ENCODE data around the gene RAB3IL1.

The RAB3IL1 gene

DNA sequence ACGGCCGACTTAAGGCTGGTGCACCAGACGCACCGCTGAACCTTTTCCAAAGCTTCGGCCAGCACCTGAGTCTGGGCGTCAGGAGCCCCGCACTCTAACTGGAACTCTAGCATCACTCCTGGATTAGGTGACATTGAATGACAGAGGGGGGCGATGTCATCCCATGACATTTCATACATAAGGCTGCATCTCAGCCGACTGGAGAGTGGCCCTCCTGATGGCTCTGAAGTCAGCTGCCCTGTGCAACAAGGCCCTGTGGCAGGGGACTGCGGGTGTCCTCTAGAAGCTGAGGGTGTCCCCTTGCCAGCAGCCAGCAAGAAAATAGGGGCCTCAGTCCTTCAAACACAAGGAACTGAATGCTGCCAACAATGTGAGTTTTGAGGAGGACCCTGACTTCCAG lies 16.0 kb downstream of the RAB3IL1 start:
- DNase-seq, result no peak

GRCh38 chr11:61900251-61900650 lies 17.1 kb downstream of the RAB3IL1 start:
- DNase-seq, result no peak

DNA sequence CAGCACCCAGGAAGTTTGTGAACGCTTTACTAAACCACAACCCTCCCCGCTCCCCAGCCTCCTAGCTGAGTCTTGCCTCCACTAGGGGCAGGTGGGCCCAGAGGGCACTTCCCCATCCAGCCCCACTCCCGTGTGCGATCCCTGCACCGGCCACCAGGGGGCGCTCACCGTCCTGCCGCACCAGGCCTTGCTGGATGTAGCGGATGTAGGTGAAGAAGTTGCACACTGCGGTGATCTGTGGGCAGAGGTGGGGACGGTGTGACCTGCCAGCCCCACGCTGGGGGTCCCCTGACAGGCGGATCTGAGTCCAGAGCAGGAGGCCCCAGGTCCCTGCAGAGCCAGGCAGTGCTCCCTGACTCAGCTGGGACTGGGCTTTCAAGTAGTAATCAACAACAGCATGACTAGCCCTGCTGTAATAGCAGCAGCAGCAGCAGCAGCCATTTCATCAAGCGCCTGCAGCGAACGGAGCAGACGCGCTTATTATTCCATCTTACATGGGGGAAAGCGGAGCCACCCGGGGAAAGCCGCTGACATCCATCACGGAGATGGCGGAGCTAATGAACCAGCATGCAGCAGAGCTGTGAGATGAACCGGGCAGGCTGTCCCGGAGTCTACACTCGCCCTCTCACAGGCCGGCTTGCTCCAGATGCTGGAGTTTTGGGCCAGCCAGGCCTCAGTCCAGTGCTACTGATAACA lies 18.1 kb downstream of the RAB3IL1 start:
- DNase-seq, result peak in 1 of 2 experiments; percentile 62

DNA sequence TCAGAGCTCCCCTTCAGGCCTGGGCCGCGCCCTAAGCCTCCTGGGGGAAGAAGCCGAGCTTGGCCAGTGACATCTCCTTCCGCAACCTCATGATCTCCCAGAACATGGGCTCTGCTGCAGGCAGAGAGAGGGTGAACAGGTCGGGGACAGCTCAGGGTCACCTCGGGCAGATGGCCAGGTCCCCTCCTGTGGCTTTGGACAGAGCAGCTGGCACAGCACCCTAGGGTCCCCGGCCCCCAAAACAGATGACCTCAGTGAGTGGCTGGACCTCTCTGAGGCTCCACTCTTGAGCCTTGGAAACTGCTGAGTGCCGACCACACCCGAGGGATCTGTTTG lies 19.2 kb downstream of the RAB3IL1 start:
- DNase-seq, result no peak

- peak; percentile 38 to 65 for DNase-seq
Measured at GRCh38 chr11:61897387-61898246, 19.7 kb downstream of the RAB3IL1 start.

GRCh38 chr11:61896665-61897386 lies 20.5 kb downstream of the RAB3IL1 start:
- no peak for DNase-seq

- no peak for DNase-seq
Measured at GRCh38 chr11:61895718-61896059, 21.7 kb downstream of the RAB3IL1 start.

DNA sequence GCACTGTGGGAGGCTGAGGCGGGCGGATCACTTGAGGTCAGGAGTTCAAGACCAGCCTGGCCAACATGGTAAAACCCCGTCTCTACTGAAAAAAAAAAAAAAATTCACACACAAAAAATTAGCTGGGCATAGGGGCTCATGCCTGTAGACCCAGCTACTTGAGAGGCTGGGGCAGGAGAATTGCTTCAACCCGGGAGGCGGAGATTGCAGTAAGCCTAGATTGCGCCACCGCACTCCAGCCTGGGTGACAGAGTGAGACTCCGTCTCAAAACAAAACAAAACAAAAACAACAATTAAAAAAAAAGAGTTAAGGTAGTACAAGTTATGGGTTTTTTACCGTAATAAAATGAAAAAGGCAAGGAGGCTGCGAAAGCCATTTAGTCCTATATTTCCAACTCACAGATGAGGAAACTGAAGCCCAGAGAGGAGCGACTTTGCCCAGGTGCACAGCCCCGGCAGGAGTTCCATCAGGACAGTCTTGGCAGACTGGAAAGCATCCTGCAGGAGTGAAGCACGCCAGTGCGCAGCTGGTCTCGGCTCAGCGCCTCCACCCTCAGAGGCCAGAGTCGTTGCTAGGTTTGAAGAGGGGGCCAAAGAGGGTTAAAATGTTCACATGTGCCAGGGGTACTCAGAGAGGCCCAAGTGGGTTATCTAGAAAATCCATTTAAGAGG lies 22.2 kb downstream of the RAB3IL1 start:
- no peak for DNase-seq

GRCh38 chr11:61893981-61894380 lies 23.4 kb downstream of the RAB3IL1 start:
- DNase-seq, result no peak

- no peak for DNase-seq
Measured at GRCh38 chr11:61892085-61892370, 25.3 kb downstream of the RAB3IL1 start.

DNA sequence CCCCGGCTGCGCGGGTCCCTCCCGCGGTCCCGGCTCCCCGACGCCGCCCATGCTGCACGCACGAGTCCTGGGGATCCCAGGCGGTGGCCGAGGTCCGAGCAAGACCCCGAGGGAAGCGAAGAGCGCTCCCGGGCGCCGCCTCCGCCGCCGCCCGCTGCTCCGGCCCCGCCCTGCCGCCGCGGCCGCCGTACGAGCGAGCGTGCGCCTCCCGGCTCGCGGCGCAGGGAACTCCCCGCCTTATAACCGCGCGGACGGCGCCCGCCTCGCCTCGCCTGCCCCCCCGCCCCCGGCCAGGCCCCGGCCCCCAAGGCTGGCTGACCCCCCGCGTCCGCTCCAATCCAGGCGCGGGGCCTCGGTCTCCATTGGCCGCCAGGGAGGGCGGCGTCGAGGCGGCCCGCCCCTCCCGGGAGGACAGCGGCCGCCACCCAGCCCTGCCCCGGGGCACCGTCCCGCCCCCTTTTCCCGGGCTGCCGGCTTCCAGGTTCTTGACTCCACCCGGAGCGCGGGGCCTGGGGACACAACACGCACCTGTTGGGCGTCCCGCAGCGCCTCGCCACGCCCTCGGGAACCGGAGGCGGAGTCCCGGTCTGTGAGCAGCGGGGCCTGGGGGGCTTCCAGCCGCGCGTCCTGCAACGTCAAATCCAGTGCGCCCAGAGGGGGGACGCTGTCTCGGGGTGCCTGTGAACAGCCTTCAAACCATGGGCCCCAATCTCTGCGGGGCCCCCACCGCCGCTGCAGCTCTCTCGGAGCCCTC lies 25.9 kb downstream of the RAB3IL1 start, which contains the start of gene FADS3:
TSS of gene FADS3 (minus strand) at position 215 of the 754 bp plus-strand sequence. CDS start at position 51, 164 bp downstream.
- DNase-seq, result peak; percentile 89 to 93

- peak; percentile 28 to 48 for DNase-seq
Measured at GRCh38 chr11:61890529-61891330, 26.6 kb downstream of the RAB3IL1 start.

- no peak for DNase-seq
Measured at GRCh38 chr11:61889831-61890230, 27.5 kb downstream of the RAB3IL1 start.

GRCh38 chr11:61888590-61888989 lies 28.8 kb downstream of the RAB3IL1 start:
- no peak for DNase-seq

GRCh38 chr11:61887839-61888494 lies 29.4 kb downstream of the RAB3IL1 start:
- no peak for DNase-seq

DNA sequence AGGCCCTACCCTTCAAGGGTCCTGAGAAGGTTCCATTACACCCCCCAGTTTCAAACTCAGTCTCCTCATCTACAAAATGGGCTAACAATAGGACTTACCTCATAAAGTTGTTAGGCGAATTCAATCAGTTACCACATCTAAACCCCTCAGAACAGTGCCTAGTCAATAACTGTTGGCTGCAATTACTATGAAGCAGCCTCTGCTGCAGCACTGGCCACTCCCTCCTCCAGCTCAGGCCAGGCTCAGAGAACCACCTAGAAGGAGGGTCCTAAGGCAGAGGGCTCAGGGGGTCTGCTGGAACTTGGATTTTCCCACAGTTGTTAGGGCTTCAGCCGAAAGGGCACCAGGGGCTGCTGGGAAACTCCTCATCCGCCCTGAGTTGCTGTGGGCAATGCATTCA lies 30.7 kb downstream of the RAB3IL1 start:
- DNase-seq, result no peak

GRCh38 chr11:61885784-61886580 lies 31.4 kb downstream of the RAB3IL1 start:
- DNase-seq, result no peak

DNA sequence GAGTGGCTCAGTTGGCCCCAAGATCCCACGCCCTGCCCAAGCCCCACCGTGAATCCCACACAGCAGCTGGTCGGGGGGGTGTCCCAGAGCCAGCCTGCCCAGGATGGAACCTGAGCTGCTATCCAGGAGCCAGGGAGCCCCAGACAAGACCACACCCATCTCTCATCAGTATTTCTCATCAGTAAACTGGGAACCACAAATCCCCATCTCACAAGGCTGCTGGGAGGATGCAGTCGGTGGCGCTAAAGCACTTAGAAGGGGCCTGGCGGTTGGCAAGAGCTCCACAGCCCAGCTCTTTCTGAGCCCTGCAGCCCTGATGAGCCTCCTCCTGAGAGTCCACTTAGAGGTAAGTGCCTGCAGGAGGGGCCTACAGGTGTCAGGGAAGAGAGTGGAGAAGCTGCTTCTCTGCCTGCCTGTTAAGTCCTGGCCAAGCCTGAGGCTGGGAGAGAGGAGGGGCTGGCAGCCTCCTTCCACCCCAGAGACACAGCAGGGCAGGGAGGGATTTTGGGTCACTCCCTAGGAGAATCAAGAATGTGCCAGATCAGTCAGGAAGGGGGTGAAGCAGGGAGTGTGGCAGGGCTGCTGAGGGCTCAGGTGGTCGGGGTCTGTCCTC lies 32.1 kb downstream of the RAB3IL1 start:
- DNase-seq, result no peak

GRCh38 chr11:61883947-61884346 lies 33.4 kb downstream of the RAB3IL1 start:
- no peak for DNase-seq

DNA sequence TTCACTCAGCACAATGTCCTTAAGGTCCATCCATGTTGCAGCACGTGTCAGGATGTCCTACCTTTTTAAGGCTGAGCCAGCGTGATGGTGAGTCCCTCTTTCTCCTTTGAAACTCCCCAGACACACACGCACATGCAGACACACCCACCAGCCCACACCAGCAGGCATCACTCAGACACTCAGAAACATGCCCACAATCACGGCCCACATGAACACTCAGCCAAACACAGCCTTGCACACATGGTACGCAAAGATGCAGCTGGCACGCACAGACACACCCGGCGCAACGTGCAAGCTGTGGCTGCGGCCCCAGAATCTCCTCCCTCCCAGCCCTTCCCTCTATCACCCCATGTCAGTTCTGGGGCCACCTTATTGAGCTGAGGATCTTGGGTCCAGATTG lies 34.0 kb downstream of the RAB3IL1 start:
- DNase-seq, result no peak
